Fibroblast of the aortic adventitia (primary cell): ENCODE results near the gene EVA1C. TPM values are rescaled to one million over a fixed set of nuclear protein-coding genes. Genes with fewer than 3 reads are reported as not detected.
"Not testable (repeated sequence)": the region's sequence is repeated elsewhere in the genome, so short reads cannot be mapped to it uniquely, and the experiment has no call there.

Experiments
- DNase-seq: peaks from one replicate; pipeline ENCODE4 v3.0.0-alpha.2; 2010; ENCODE audit warnings: low read depth
- H3K4me3 ChIP-seq: 2 replicates; pipeline ENCODE4 v1.5.1; 2011; ENCODE audit warnings: low read depth, mild to moderate bottlenecking, control low read depth, low read length, moderate library complexity
- total RNA-seq: library from RNA; depleted of rRNA; stranded (reverse); fragments of >200 nt; gene quantifications from 2 replicates; pipeline ENCODE4 v1.2.3, GENCODE V29; 2012; ENCODE audit warnings: low replicate concordance
- TF ChIP-seq, protein P1 (sequence below): IDR thresholded peaks from 2 replicates; pipeline ENCODE4 v1.5.1; 2011; ENCODE audit warnings: mild to moderate bottlenecking, low read length, control low read depth, inconsistent platforms; ENCODE audit not compliant: insufficient read depth

The EVA1C gene
- 14.5 and 17.8 TPM in 2 replicates for total RNA-seq

DNA sequence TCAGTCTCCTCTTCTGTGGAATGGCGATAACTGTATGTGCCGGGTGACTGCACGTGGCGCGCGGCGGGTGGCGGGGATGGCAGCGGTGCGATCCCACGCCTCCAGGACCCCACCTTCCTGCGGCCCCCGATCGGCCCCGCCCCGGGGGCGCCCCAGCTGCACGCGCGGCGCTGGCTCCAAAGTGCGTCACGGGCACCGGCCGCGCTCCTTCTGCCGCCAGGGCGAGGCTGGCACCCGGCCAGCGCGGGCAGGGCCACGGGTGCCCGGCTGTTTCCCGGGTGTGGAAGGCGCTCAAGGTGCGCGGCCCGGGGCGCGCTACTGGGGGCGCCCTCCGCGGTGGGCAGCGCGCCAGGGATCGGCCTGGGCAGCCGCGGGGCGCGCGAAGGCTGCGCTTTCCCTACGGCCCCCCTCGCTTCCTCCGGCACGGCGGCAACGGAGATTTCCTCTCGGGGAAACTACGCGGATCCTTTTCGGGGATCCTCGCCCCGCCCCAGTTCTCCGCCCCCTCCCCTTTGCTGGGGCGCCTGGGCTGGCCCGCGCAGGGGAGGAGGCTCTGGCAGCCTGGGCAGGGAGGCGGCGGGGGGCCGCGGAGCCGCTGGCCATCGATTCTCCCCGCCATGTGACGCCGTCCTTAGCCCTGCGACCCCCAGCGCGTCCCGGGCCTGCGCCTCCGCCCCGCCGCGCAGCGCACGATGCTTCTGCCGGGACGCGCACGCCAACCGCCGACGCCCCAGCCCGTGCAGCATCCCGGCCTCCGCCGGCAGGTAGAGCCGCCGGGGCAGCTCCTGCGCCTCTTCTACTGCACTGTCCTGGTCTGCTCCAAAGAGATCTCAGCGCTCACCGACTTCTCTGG lies at the start of gene EVA1C:
Gene EVA1C, plus strand, starts transcription at position 545 of the 853 bp plus-strand sequence. Its CDS starts 148 bp downstream, at position 693.
- TF ChIP-seq, protein P1, sequence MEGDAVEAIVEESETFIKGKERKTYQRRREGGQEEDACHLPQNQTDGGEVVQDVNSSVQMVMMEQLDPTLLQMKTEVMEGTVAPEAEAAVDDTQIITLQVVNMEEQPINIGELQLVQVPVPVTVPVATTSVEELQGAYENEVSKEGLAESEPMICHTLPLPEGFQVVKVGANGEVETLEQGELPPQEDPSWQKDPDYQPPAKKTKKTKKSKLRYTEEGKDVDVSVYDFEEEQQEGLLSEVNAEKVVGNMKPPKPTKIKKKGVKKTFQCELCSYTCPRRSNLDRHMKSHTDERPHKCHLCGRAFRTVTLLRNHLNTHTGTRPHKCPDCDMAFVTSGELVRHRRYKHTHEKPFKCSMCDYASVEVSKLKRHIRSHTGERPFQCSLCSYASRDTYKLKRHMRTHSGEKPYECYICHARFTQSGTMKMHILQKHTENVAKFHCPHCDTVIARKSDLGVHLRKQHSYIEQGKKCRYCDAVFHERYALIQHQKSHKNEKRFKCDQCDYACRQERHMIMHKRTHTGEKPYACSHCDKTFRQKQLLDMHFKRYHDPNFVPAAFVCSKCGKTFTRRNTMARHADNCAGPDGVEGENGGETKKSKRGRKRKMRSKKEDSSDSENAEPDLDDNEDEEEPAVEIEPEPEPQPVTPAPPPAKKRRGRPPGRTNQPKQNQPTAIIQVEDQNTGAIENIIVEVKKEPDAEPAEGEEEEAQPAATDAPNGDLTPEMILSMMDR: peak; percentile 6
- H3K4me3 ChIP-seq: peak within 1 kb of the TSS; percentile 81
- peak; percentile 59 for DNase-seq

- TF ChIP-seq, protein P1: no peak
- DNase-seq: peak; percentile 35
These were observed 48.1 kb upstream of the EVA1C start for GRCh38 chr21:32364387-32364786.

GRCh38 chr21:32364796-32365195 lies 47.7 kb upstream of the EVA1C start:
- TF ChIP-seq, protein P1: no peak
- DNase-seq: no peak
- no peak overlapping the region for H3K4me3 ChIP-seq

More at GRCh38 chr21:32364387-32364786, 48.1 kb upstream of the EVA1C start:
- no peak overlapping the region for H3K4me3 ChIP-seq

GRCh38 chr21:32366191-32366590 lies 46.3 kb upstream of the EVA1C start:
- TF ChIP-seq, protein P1: no peak
- DNase-seq: no peak
- H3K4me3 ChIP-seq: no peak overlapping the region

DNA sequence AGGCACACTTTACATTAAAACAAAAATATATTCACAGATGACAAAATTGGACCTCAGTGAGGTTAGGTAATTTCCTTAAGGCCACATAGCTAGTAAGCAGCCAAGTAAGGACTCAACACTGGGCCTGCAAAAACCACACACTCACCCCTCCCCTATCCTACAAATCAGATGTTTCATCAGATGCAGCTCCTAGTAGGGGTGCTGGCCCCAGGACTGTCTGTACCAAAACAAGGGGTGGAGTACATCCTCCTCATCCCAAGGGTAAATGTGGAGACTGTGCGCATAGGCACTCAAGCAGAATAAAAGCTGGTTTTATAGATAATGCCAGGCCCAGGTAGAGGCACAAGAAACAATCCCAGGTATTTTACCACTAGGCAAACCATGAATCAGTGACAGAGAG lies 45.3 kb upstream of the EVA1C start:
- no peak overlapping the region for H3K4me3 ChIP-seq
- no peak for DNase-seq
- TF ChIP-seq, protein P1: no peak

- H3K4me3 ChIP-seq: no peak overlapping the region
- TF ChIP-seq, protein P1: no peak
- no peak for DNase-seq
These were observed 44.1 kb upstream of the EVA1C start for GRCh38 chr21:32368386-32368785.

GRCh38 chr21:32368961-32369360 lies 43.5 kb upstream of the EVA1C start:
- DNase-seq, H3K4me3 ChIP-seq: not testable (repeated sequence)
